ENCODE data around the gene SGSM2.

SGSM2 gene

GRCh38 chr17:2412561-2413021, 75.3 kb downstream of the SGSM2 start:
- POLR2A ChIA-PET, result interaction anchor here (1.9 kb wide), 1 partner anchor 20 kb away, joined by 4 read pairs; no protein-coding TSS in a partner anchor
- no peak for DNase-seq (ENCODE audit: extremely low spot score)

GRCh38 chr17:2414446-2415064, 77.3 kb downstream of the SGSM2 start:
- no peak for TF ChIP-seq CTCF (IDR thresholded peaks at IDR 0.05; ENCODE audit: control extremely low read depth, extremely low read depth, low read depth, missing control alignments)
- ChIA-PET CTCF (interaction anchor here (1.8 to 14.7 kb wide), 4 partner anchors 12 to 62 kb away, joined by 10 to 404 read pairs (median 74); partner anchors contain the start of gene MNT), POLR2A (no interaction called here)
- no peak for DNase-seq (ENCODE audit: extremely low spot score)

More at GRCh38 chr17:2412561-2413021, 75.3 kb downstream of the SGSM2 start:
- no peak for TF ChIP-seq CTCF (IDR thresholded peaks at IDR 0.05; ENCODE audit: control extremely low read depth, extremely low read depth, low read depth, missing control alignments)
- CTCF ChIA-PET, result interaction anchor here (1.2 to 14.7 kb wide), 4 partner anchors 9 to 31 kb away, joined by 4 to 404 read pairs (median 7); no protein-coding TSS in a partner anchor

GRCh38 chr17:2415081-2415480, 77.8 kb downstream of the SGSM2 start:
- CTCF ChIA-PET, result interaction anchor here (1.5 to 14.7 kb wide), 13 partner anchors 12 to 361 kb away, joined by 3 to 404 read pairs (median 7); partner anchors contain the start of gene MNT
- DNase-seq (ENCODE audit: extremely low spot score), result no peak
- no peak for TF ChIP-seq CTCF (IDR thresholded peaks at IDR 0.05; ENCODE audit: control extremely low read depth, extremely low read depth, low read depth, missing control alignments)
- POLR2A ChIA-PET, result no interaction called here

- ChIA-PET CTCF (interaction anchor here (0.6 to 14.7 kb wide), 35 partner anchors 9 to 1311 kb away, joined by 3 to 404 read pairs (median 4); partner anchors contain the start of genes METTL16 and MNT), POLR2A (interaction anchor here (0.6 kb wide), 1 partner anchor 192 kb away, joined by 3 read pairs; no protein-coding TSS in a partner anchor)
- peak; percentile 96 for TF ChIP-seq CTCF (IDR thresholded peaks at IDR 0.05; ENCODE audit: control extremely low read depth, extremely low read depth, low read depth, missing control alignments)
- peak; percentile 88 for DNase-seq (ENCODE audit: extremely low spot score)
These were observed 78.9 kb downstream of the SGSM2 start for GRCh38 chr17:2416010-2416734.

- CTCF ChIA-PET, result interaction anchor here (1.0 to 14.7 kb wide), 6 partner anchors 8 to 91 kb away, joined by 3 to 404 read pairs (median 4); no protein-coding TSS in a partner anchor
- POLR2A ChIA-PET, result interaction anchor here (1.1 kb wide), 1 partner anchor 17 kb away, joined by 5 read pairs; no protein-coding TSS in a partner anchor
- DNase-seq (ENCODE audit: extremely low spot score), result no peak
- no peak for TF ChIP-seq CTCF (IDR thresholded peaks at IDR 0.05; ENCODE audit: control extremely low read depth, extremely low read depth, low read depth, missing control alignments)
These were observed 81.3 kb downstream of the SGSM2 start for GRCh38 chr17:2418572-2418971.

GRCh38 chr17:2419486-2419885, 82.2 kb downstream of the SGSM2 start:
- no peak for DNase-seq (ENCODE audit: extremely low spot score)
- no peak for TF ChIP-seq CTCF (IDR thresholded peaks at IDR 0.05; ENCODE audit: control extremely low read depth, extremely low read depth, low read depth, missing control alignments)
- ChIA-PET CTCF (interaction anchor here (1.0 to 14.7 kb wide), 5 partner anchors 9 to 37 kb away, joined by 3 to 404 read pairs (median 4); no protein-coding TSS in a partner anchor), POLR2A (interaction anchor here (1.1 kb wide), 1 partner anchor 17 kb away, joined by 5 read pairs; no protein-coding TSS in a partner anchor)

Data from GM10248 (cell line).